H1 (cell line): Measurements from ENCODE around the gene TFB1M. TPM values are rescaled to one million over a fixed set of nuclear protein-coding genes. Genes with fewer than 3 reads are reported as not detected.

Experiments
- CTCF ChIA-PET: fragments of 300-600 bp; sonication (Branson Sonifier 250); formaldehyde crosslinking; loops from one replicate; lab custom pipeline; 2021; ENCODE audit not compliant: partially characterized antibody; lab: Charles Lee
- POLR2A ChIA-PET: fragments of 300-600 bp; sonication (Branson Sonifier 250); formaldehyde crosslinking; loops from one replicate; lab custom pipeline; 2021; ENCODE audit warnings: inconsistent platforms; ENCODE audit not compliant: partially characterized antibody; lab: Charles Lee
- DNase-seq, 2 experiments: peaks; one replicate each; pipeline versions ENCODE4 v3.0.0 to v3.0.0-alpha.2; 2010 to 2022; ENCODE audit warnings: low spot score in 2 of 2, low read depth in 1 of 2, mixed read lengths in 1 of 2
- FAIRE-seq: peaks from 2 replicates; lab custom pipeline; 2011; peaks lifted over from hg19 to GRCh38; lab: Jason Lieb, UNC
- H2AFZ ChIP-seq: 2 replicates; pipeline ENCODE4 v1.8.1; 2012; ENCODE audit warnings: low read length, inconsistent platforms
- H2AK5ac ChIP-seq: 2 replicates; pipeline ENCODE4 v1.6.1; 2013; ENCODE audit warnings: low read depth, low read length
- H2BK120ac ChIP-seq: replicated peaks from 2 replicates; pipeline ENCODE3; 2013; ENCODE audit warnings: low read depth, low read length, inconsistent platforms
- H2BK12ac ChIP-seq: 2 replicates; pipeline ENCODE4 v1.6.1; 2013; ENCODE audit warnings: low read depth, low read length
- H2BK15ac ChIP-seq: 2 replicates; pipeline ENCODE4 v1.6.1; 2013; ENCODE audit warnings: low read length
- H2BK20ac ChIP-seq: 2 replicates; pipeline ENCODE4 v1.6.1; 2013; ENCODE audit warnings: low read length
- H2BK5ac ChIP-seq: 2 replicates; pipeline ENCODE4 v1.6.1; 2013; ENCODE audit warnings: low read depth, low read length
- H3K14ac ChIP-seq: 2 replicates; pipeline ENCODE4 v1.6.1; 2013; ENCODE audit warnings: inconsistent platforms; ENCODE audit not compliant: insufficient read length
- H3K18ac ChIP-seq: 2 replicates; pipeline ENCODE4 v1.6.1; 2013; ENCODE audit warnings: low read length; ENCODE audit errors: extremely low read depth
- H3K23ac ChIP-seq: 2 replicates; pipeline ENCODE4 v1.6.1; 2013; ENCODE audit warnings: inconsistent platforms; ENCODE audit not compliant: insufficient read length
- H3K23me2 ChIP-seq: 2 replicates; pipeline ENCODE4 v1.6.1; 2013; ENCODE audit warnings: low read depth, low read length
- H3K27ac ChIP-seq: 2 replicates; pipeline ENCODE4 v1.6.1; 2011; ENCODE audit warnings: low read depth, low read length, inconsistent platforms
- H3K27me3 ChIP-seq, 4 experiments: replicated peaks in 1 of 4; 1 replicate in 1 of 4; 2 replicates in 3 of 4; pipeline versions ENCODE4 v1.6.1 to v1.8.1; 2011 to 2013; ENCODE audit warnings: low read length in 3 of 4, mild to moderate bottlenecking in 3 of 4, inconsistent platforms in 2 of 4, mixed read lengths in 2 of 4, moderate library complexity in 1 of 4; ENCODE audit not compliant: control insufficient read depth in 3 of 4, insufficient read depth in 3 of 4; ENCODE audit errors: extremely low read depth in 1 of 4
- H3K36me3 ChIP-seq, 4 experiments: 2 replicates each; pipeline versions ENCODE4 v1.6.1 to v1.8.1; 2011 to 2013; ENCODE audit warnings: mild to moderate bottlenecking in 4 of 4, low read length in 3 of 4, moderate library complexity in 2 of 4, control low read depth in 1 of 4, inconsistent platforms in 1 of 4; ENCODE audit not compliant: insufficient read depth in 4 of 4, control insufficient read depth in 2 of 4
- H3K4ac ChIP-seq: replicated peaks from 2 replicates; pipeline ENCODE3; 2013; ENCODE audit warnings: low read length, low read depth, mixed read lengths, inconsistent platforms; ENCODE audit not compliant: insufficient read length
- H3K4me1 ChIP-seq, 4 experiments: replicated peaks in 1 of 4; 1 replicate in 1 of 4; 2 replicates in 3 of 4; pipeline versions ENCODE4 v1.6.1 to v1.8.1; 2011 to 2013; ENCODE audit warnings: low read length in 3 of 4, inconsistent platforms in 2 of 4, mixed read lengths in 1 of 4; ENCODE audit not compliant: insufficient read depth in 4 of 4, control insufficient read depth in 3 of 4
- H3K4me2 ChIP-seq, 2 experiments: 2 replicates each; pipeline versions ENCODE4 v1.6.1 to v1.8.1; 2011 to 2013; ENCODE audit warnings: low read depth in 2 of 2, low read length in 2 of 2, control low read depth in 1 of 2, inconsistent platforms in 1 of 2, mild to moderate bottlenecking in 1 of 2; ENCODE audit not compliant: insufficient read depth in 1 of 2
- H3K4me3 ChIP-seq, 4 experiments: fragments of 200-600, 300-600 bp in 1 of 4; sonication (generic), shearing (Covaris generic), sonication (Bioruptor Twin) in 1 of 4; 2 replicates each; pipeline versions ENCODE4 v1.5.1 to v1.8.1; 2011 to 2016; ENCODE audit warnings: low read length in 4 of 4, low read depth in 3 of 4, control low read depth in 2 of 4, inconsistent platforms in 2 of 4, mild to moderate bottlenecking in 2 of 4, mixed read lengths in 1 of 4, moderate library complexity in 1 of 4; ENCODE audit not compliant: insufficient read depth in 2 of 4; ENCODE audit errors: extremely low read depth in 1 of 4
- H3K56ac ChIP-seq: replicated peaks from 2 replicates; pipeline ENCODE3; 2013; ENCODE audit warnings: low read depth, mild to moderate bottlenecking, mixed read lengths, low read length, inconsistent platforms; ENCODE audit not compliant: insufficient read length
- H3K79me1 ChIP-seq: 2 replicates; pipeline ENCODE4 v1.6.1; 2013; ENCODE audit warnings: low read depth, low read length, control low read depth
- H3K79me2 ChIP-seq, 2 experiments: 2 replicates each; pipeline versions ENCODE4 v1.6.1 to v1.8.1; 2012 to 2013; ENCODE audit warnings: low read length in 2 of 2, mild to moderate bottlenecking in 2 of 2, inconsistent platforms in 1 of 2; ENCODE audit not compliant: insufficient read depth in 2 of 2, control insufficient read depth in 1 of 2
- H3K9ac ChIP-seq, 4 experiments: replicated peaks in 1 of 4; 1 replicate in 1 of 4; 2 replicates in 3 of 4; pipeline versions ENCODE4 v1.6.1 to v1.8.1; 2011 to 2013; ENCODE audit warnings: low read depth in 3 of 4, low read length in 3 of 4, control low read depth in 2 of 4, mild to moderate bottlenecking in 2 of 4, moderate library complexity in 2 of 4, inconsistent platforms in 1 of 4; ENCODE audit errors: extremely low read depth in 1 of 4
- H3K9me3 ChIP-seq, 2 experiments: 2 replicates each; pipeline versions ENCODE4 v1.6.1 to v1.8.1; 2012 to 2013; ENCODE audit warnings: mild to moderate bottlenecking in 2 of 2, moderate library complexity in 2 of 2, control low read depth in 1 of 2, inconsistent platforms in 1 of 2, low read depth in 1 of 2, low read length in 1 of 2, mixed read lengths in 1 of 2; ENCODE audit not compliant: insufficient read depth in 2 of 2
- H4K20me1 ChIP-seq, 2 experiments: replicated peaks in 1 of 2; 2 replicates each; pipeline versions ENCODE3 to v1.8.1; 2011 to 2013; ENCODE audit warnings: inconsistent platforms in 2 of 2, low read length in 2 of 2, mild to moderate bottlenecking in 1 of 2; ENCODE audit not compliant: insufficient read depth in 2 of 2, control insufficient read depth in 1 of 2
- H4K5ac ChIP-seq: 2 replicates; pipeline ENCODE4 v1.6.1; 2013; ENCODE audit warnings: low read length, low read depth, mixed read lengths, inconsistent platforms; ENCODE audit not compliant: insufficient read length
- H4K8ac ChIP-seq: 2 replicates; pipeline ENCODE4 v1.8.0; 2013; ENCODE audit warnings: mild to moderate bottlenecking, moderate library complexity, low read length, inconsistent platforms; ENCODE audit not compliant: insufficient read depth; ENCODE audit errors: extremely low read depth
- H4K91ac ChIP-seq: replicated peaks from 2 replicates; pipeline ENCODE3; 2013; ENCODE audit warnings: low read length, mixed read lengths, inconsistent platforms; ENCODE audit not compliant: insufficient read length
- CHD2 ChIP-seq: IDR thresholded peaks from 2 replicates; pipeline ENCODE4 v1.6.1; 2012; ENCODE audit warnings: low read length, improper control_type of control experiment
- EP300 ChIP-seq, 2 experiments: IDR thresholded peaks; 1 replicate in 1 of 2; 2 replicates in 1 of 2; pipeline ENCODE4 v1.6.1; 2011 to 2012; ENCODE audit warnings: low read depth in 2 of 2, low read length in 2 of 2, mild to moderate bottlenecking in 2 of 2, borderline replicate concordance in 1 of 2, inconsistent platforms in 1 of 2, moderate library complexity in 1 of 2
- KDM4A ChIP-seq: IDR thresholded peaks from one replicate; pipeline ENCODE4 v1.7.1; 2012; ENCODE audit warnings: low read depth, mild to moderate bottlenecking, moderate library complexity, low read length, inconsistent platforms; ENCODE audit not compliant: severe bottlenecking
- POLR2AphosphoS5 ChIP-seq: IDR thresholded peaks from 2 replicates; pipeline ENCODE4 v1.6.1; 2011; ENCODE audit warnings: low read depth, low read length
- POU5F1 ChIP-seq: IDR thresholded peaks from 2 replicates; pipeline ENCODE4 v1.6.1; 2011; ENCODE audit warnings: low read depth, mild to moderate bottlenecking, low read length, moderate library complexity
- SIX5 ChIP-seq: IDR thresholded peaks from 2 replicates; pipeline ENCODE4 v1.6.1; 2011; ENCODE audit warnings: mild to moderate bottlenecking, low read depth, low read length
- TAF1 ChIP-seq: IDR thresholded peaks from 2 replicates; pipeline ENCODE4 v1.6.1; 2011; ENCODE audit warnings: mild to moderate bottlenecking, low read depth, low read length
- TCF12 ChIP-seq: IDR thresholded peaks from 2 replicates; pipeline ENCODE4 v1.6.1; 2011; ENCODE audit warnings: low read depth, mild to moderate bottlenecking, low read length
- WGBS, 2 experiments: shearing (Covaris generic) in 1 of 2; methylation state at CpG; one replicate each; pipeline versions ENCODE4 v1.1.6 to v1.1.7; 2013 to 2015; ENCODE audit warnings: low lambda C conversion rate in 2 of 2, mixed read lengths in 2 of 2, inconsistent platforms in 1 of 2, low coverage in 1 of 2, missing lambda C conversion rate in 1 of 2; ENCODE audit not compliant: insufficient replicate concordance in 2 of 2, insufficient coverage in 1 of 2, insufficient read length in 1 of 2; ENCODE audit errors: extremely low coverage in 1 of 2, missing lambda C conversion rate in 1 of 2; 5-methylcytosine and 5-hydroxymethylcytosine counted together
- polyA plus RNA-seq, 7 experiments: library from polyadenylated mRNA; depleted of rRNA in 3 of 7; stranded (reverse) in 5 of 7; unstranded in 2 of 7; fragments of >200 nt in 5 of 7; fragments of 200-250 nt in 2 of 7; gene quantifications; 1 replicate in 5 of 7; 2 replicates in 1 of 7; 4 replicates in 1 of 7; pipeline versions ENCODE4 v1.2.1 to v1.2.3, GENCODE V29; 2011 to 2013; ENCODE audit warnings: missing spikeins in 2 of 7, mixed read lengths in 2 of 7
- total RNA-seq: library from RNA; stranded (reverse); fragmentation: NEBNext Ultra II Directional; extraction: Animal tissue kit (Norgen Biotek cat#: 25700); gene quantifications from 2 replicates; pipeline ENCODE4 v1.2.1, GENCODE V29; 2021
- TF ChIP-seq, protein P1 (sequence below): IDR thresholded peaks from 2 replicates; pipeline ENCODE4 v1.6.1; 2011; ENCODE audit warnings: low read depth, mild to moderate bottlenecking, low read length; ENCODE audit not compliant: insufficient read depth

Gene TFB1M
- total and polyA plus RNA-seq, 2 of the 8 experiments (the other 6 are each of a cell fraction or from before 2014, with no cell fraction given) = 28.2 to 49.4 TPM

DNA sequence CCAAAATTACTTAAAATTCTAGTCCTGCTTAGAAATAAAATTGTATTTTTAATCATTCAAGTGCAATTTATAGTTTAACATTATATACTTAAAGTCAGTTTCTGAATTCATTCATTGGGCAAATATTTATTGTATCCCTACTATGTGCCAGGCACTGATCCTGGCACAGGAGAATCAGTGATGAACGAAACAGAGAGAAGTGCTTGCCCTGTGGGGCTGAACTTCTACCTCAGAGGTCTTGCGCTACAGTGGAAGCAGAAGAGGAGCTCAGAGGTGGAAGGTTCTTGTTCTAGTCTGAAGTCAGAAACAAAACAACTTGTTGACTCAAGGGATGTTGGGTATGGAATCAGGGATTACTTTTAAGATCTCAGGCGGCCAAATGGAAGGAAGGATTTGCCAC, 44.5 kb downstream of the TFB1M start:
- no peaks in the 10 kb centered on the region for H3K23me2 ChIP-seq
- H4K91ac ChIP-seq = no peak overlapping the region
- H4K5ac ChIP-seq = no peak overlapping the region
- H3K27me3 ChIP-seq = no peaks in the 10 kb centered on the region
- no peak overlapping the region for H2BK5ac ChIP-seq
- no peak overlapping the region for H2BK12ac ChIP-seq
- FAIRE-seq (no peak), DNase-seq (no peak)
- 85% methylated on average over 3 of the region's 3 CpGs; no CpG with 5 or more reads in 1 of the 2 experiments for WGBS, 2 experiments
- no peak overlapping the region for H3K4me2 ChIP-seq
- no peak for TF ChIP-seq EP300 (IDR thresholded peaks at IDR 0.05; ENCODE audit: borderline replicate concordance in 1 of 2, low read depth in 2 of 2, low read length in 2 of 2)
- no peak for TF ChIP-seq POLR2AphosphoS5
- no peak for TF ChIP-seq TAF1
- no peak for TF ChIP-seq CHD2
- TF ChIP-seq TCF12 = no peak
- TF ChIP-seq SIX5 = no peak
- TF ChIP-seq, protein P1, sequence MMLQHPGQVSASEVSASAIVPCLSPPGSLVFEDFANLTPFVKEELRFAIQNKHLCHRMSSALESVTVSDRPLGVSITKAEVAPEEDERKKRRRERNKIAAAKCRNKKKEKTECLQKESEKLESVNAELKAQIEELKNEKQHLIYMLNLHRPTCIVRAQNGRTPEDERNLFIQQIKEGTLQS = no peak
- TF ChIP-seq KDM4A = no peak
- TF ChIP-seq POU5F1 = no peak
- H3K9me3 ChIP-seq = peaks cover 0 to 4% of the 10 kb centered on the region in 2 experiments; a peak in 2 of 4 replicates
- no peak overlapping the region for H3K18ac ChIP-seq
- CTCF ChIA-PET = interaction anchor here (0.6 to 3.6 kb wide), 9 partner anchors 8 to 652 kb away, joined by 3 to 10 read pairs (median 4); no protein-coding TSS in a partner anchor
- H2AFZ ChIP-seq = no peak overlapping the region
- H3K79me2 ChIP-seq = no peaks in the 10 kb centered on the region; a peak in 1 of 4 replicates
- no peak overlapping the region for H2AK5ac ChIP-seq
- H3K23ac ChIP-seq = no peak overlapping the region
- H3K79me1 ChIP-seq = no peaks in the 10 kb centered on the region; the same call in 1 of the 2 replicates
- POLR2A ChIA-PET = interaction anchor here (1.2 kb wide), 1 partner anchor 75 kb away, joined by 3 read pairs; no protein-coding TSS in a partner anchor
- H2BK20ac ChIP-seq = no peak overlapping the region
- peaks cover 0 to 19% (median 6%) of the 10 kb centered on the region in 4 experiments; a peak in 4 of 8 replicates for H3K36me3 ChIP-seq
- peaks cover 2 to 6% (median 3%) of the 10 kb centered on the region in 4 experiments; a peak in 5 of 7 replicates for H3K4me1 ChIP-seq
- H3K4ac ChIP-seq = no peak overlapping the region
- no peak overlapping the region for H2BK15ac ChIP-seq
- no peak overlapping the region for H3K14ac ChIP-seq
- H2BK120ac ChIP-seq = no peak overlapping the region
- no peaks in the 10 kb centered on the region for H4K20me1 ChIP-seq
- no peak overlapping the region for H3K4me3 ChIP-seq
- no peak overlapping the region for H3K56ac ChIP-seq
- no peak overlapping the region for H4K8ac ChIP-seq
- H3K9ac ChIP-seq = no peak overlapping the region
- H3K27ac ChIP-seq = no peak overlapping the region
